Effector memory CD8-positive, alpha-beta T cell (primary cell): ENCODE data around the gene CRY2.
A peak's percentile ranks its signal among the peaks of the same experiment; 100 is the strongest.
"Not testable (repeated sequence)": the region's sequence is repeated elsewhere in the genome, so short reads cannot be mapped to it uniquely, and the experiment has no call there.

Source experiments
- ATAC-seq: fragments of 150-1000 bp; cut with Tn5 transposase; replicated peaks from 2 replicates; pipeline ENCODE4 v1.10.0; 2021; ENCODE audit warnings: mild to moderate bottlenecking, moderate library complexity
- DNase-seq, 3 experiments: peaks; one replicate each; pipeline ENCODE4 v3.0.0; 2021
- H3K27ac Mint-ChIP-seq, 2 donors: one replicate each; pipeline ENCODE4 v1.8.0; 2022; ENCODE audit warnings: mild to moderate bottlenecking in 2 of 2, mixed read lengths in 2 of 2, moderate library complexity in 2 of 2
- H3K27me3 Mint-ChIP-seq, 2 donors: one replicate each; pipeline ENCODE4 v1.8.0; 2022; ENCODE audit warnings: mixed read lengths in 2 of 2
- H3K36me3 Mint-ChIP-seq: one replicate; pipeline ENCODE4 v1.8.0; 2022; ENCODE audit warnings: mild to moderate bottlenecking, moderate library complexity, mixed read lengths; ENCODE audit not compliant: insufficient read depth
- H3K4me1 Mint-ChIP-seq, 2 donors: one replicate each; pipeline ENCODE4 v1.8.0; 2022; ENCODE audit warnings: low read depth in 2 of 2, mixed read lengths in 2 of 2
- H3K4me3 Mint-ChIP-seq, 2 donors: one replicate each; pipeline ENCODE4 v1.8.0; 2022; ENCODE audit warnings: mild to moderate bottlenecking in 2 of 2, mixed read lengths in 2 of 2, moderate library complexity in 2 of 2
- H3K9me3 Mint-ChIP-seq, 2 donors: one replicate each; pipeline ENCODE4 v1.8.0; 2022; ENCODE audit warnings: mixed read lengths in 2 of 2

Gene CRY2

DNA sequence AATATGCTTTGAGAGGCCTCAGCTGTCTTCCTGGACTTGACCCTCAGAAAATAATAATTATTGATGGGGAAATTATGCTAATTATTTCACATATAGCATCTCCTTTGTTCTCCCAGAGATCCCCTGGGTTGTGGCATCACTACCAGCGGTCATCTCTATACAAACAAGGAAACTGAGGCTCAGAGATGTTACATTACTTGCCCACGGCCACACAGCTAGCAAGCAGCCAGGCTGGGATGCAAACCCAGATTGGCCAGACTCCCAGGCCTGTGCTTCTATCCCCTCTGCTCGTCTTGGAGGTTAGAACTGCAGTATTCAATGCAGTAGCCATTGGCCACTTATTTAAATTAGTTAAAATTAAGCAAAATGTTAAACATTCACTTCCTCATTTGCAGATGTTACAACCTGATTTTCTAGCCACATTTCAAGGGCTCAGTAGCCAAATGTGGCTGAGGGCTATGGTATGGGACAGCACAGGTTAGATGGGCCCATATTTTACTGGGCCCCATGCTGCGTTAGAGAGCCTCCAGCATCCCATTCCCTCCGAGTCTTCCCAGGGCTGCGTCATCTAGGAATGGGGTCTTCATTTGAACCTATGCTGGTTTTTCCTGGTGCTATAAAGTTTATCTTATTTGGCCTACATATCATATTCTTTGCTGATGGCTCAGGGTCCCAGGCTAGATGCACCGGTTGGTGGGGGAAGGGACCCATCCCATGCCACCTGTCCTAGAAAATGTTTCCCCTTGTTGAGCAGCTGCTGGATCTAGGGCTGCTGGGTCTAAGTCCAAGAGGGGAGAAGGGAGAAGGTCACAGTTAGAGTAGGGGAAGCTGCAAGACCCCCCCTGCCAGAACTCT is 40.1 kb upstream of the CRY2 start:
- Mint-ChIP-seq H3K4me3 (peak overlapping the region; percentile 33 to 97), H3K27ac (no peak overlapping the region), H3K4me1 (peaks cover 43 to 45% of the 10 kb centered on the region in 2 donors), H3K9me3 (no peaks in the 10 kb centered on the region), H3K27me3 (no peaks in the 10 kb centered on the region), H3K36me3 (peaks cover 19% of the 10 kb centered on the region)
- ATAC-seq: no peak
- DNase-seq: no peak

DNA sequence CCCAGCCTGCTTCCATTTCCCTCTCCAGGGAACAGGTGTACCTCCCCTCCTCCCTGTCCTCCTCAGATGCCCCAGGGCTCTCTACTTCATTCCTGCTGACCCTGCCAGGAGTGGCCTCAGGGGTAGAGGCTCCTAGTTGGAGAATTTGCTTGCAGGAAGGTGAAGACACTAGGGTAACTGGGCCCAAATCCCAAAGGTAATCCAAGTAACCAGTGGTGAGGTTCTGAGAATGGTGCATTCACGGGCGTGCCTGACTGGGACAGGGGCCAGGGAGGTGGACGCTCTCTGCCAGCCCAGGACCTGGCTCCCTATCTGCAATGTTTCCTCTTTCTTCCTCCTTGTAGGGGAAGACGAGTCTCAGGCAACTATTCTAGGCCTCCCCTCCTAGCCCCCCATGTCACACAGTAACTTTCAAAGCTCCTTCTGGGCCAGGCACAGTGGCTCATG is 39.5 kb upstream of the CRY2 start:
- Mint-ChIP-seq H3K4me3 (peak overlapping the region; percentile 23 to 97), H3K27ac (no peak overlapping the region), H3K36me3 (peaks cover 19% of the 10 kb centered on the region), H3K27me3 (no peaks in the 10 kb centered on the region), H3K9me3 (no peaks in the 10 kb centered on the region), H3K4me1 (peaks cover 44 to 45% of the 10 kb centered on the region in 2 donors)
- DNase-seq (no peak), ATAC-seq (no peak)

DNA sequence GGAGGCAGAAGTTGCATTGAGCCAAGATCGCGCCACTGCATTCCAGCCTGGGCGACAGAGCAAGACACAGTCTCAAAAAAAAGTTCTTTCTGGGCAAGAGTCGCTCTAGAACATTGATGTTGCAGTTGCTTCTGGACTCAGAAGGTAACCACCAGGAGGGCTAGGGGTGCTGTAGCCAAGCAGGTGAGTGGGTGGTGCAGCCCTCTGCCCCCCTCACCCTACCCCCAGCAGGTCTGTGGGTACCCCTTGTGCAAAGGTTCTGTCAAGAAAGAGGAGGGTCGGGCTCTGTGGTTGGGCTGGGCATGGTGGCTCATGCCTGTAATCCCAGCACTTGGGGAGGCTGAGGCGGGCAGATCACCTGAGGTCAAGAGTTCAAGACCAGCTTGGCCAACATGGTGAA is 38.8 kb upstream of the CRY2 start:
- peak overlapping the region; percentile 9 to 79 for H3K27ac Mint-ChIP-seq
- H3K36me3 Mint-ChIP-seq: peaks cover 19% of the 10 kb centered on the region
- DNase-seq, H3K9me3 Mint-ChIP-seq, H3K27me3 Mint-ChIP-seq, ATAC-seq: not testable (repeated sequence)
- H3K4me1 Mint-ChIP-seq: peaks cover 45% of the 10 kb centered on the region in 2 donors
- peak overlapping the region; percentile 11 to 14 for H3K4me3 Mint-ChIP-seq

DNA sequence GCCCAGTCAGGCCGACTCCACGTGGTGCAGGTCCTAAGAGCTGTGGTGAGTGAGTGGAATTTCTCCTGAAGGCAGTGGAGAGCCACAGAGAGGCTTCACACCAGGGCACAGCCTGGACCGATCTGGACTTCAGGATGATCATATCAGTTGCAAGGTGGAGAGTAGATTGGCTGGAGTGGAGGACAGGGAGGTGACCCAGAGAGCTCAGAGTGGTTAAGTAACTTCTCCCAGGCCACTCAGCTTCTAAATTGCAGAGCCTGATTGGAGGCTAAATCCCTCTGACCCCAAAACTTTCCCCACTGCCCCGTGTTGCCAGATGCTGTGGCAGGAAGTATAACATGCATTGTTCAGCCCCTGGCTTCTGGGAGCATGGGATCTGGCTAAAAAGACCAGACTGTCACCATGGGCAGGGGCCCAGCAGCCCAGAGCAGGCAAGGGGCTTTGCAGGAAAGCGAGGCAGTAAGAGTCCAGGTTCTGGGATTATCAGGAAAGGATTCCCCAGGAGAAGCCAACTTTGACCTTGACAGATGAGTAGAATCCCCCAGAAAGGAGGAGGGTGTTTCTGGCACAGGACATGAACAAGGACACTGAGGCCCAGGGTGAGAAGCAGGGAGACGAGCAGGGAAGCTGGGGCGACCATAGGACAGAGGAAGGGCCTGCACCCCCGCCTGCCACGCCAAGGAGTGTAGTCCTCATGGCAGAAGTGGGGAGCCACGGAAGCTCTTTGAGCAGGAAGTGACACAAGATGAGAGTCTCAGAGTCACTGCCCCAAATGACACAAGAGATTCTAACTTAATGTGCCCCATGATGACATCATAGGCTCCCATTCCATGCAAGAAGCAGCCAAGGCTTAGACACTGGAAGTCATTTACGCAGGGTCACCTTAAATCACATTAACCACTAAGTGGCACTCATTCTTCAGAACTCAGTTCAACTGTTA is 37.5 kb upstream of the CRY2 start:
- no peak for ATAC-seq
- H3K9me3 Mint-ChIP-seq: no peaks in the 10 kb centered on the region
- H3K27ac Mint-ChIP-seq: peak overlapping the region; percentile 68 to 79
- no peaks in the 10 kb centered on the region for H3K27me3 Mint-ChIP-seq
- H3K4me3 Mint-ChIP-seq: peak overlapping the region in 1 of 2 donors; percentile 11
- peaks cover 16% of the 10 kb centered on the region for H3K36me3 Mint-ChIP-seq
- H3K4me1 Mint-ChIP-seq: peaks cover 45% of the 10 kb centered on the region in 2 donors
- DNase-seq: no peak

DNA sequence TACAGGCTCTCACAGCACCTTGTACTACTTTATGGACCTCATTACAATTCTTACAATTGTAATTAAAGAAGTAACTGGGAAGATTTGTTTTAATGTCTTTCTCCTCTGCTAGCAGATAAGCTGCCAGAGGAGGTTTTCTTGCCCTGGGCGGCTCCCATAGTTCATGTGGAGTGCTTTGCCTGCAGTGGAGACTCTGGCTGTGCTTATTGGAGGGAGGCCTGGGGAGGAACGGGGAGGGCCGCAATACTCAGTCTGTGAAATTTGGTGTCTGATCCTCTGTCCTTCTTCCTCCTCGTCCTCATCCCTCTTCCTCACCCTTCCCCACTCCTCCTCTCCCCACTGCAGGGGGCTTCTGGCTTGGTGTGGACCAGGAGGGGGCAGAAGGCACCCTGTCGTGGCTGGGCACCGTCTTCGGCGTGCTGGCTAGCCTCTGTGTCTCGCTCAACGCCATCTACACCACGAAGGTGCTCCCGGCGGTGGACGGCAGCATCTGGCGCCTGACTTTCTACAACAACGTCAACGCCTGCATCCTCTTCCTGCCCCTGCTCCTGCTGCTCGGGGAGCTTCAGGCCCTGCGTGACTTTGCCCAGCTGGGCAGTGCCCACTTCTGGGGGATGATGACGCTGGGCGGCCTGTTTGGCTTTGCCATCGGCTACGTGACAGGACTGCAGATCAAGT is 36.7 kb upstream of the CRY2 start:
- Mint-ChIP-seq H3K27me3 (no peaks in the 10 kb centered on the region), H3K4me1 (peaks cover 42% of the 10 kb centered on the region in 2 donors), H3K9me3 (no peaks in the 10 kb centered on the region), H3K27ac (peak overlapping the region in 1 of 2 donors; percentile 68), H3K36me3 (peaks cover 13% of the 10 kb centered on the region), H3K4me3 (peak overlapping the region in 1 of 2 donors; percentile 10)
- DNase-seq (no peak), ATAC-seq (no peak)

DNA sequence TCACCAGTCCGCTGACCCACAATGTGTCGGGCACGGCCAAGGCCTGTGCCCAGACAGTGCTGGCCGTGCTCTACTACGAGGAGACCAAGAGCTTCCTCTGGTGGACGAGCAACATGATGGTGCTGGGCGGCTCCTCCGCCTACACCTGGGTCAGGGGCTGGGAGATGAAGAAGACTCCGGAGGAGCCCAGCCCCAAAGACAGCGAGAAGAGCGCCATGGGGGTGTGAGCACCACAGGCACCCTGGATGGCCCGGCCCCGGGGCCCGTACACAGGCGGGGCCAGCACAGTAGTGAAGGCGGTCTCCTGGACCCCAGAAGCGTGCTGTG is 36.2 kb upstream of the CRY2 start:
- DNase-seq (no peak), ATAC-seq (no peak)
- Mint-ChIP-seq H3K27me3 (no peaks in the 10 kb centered on the region), H3K4me1 (peaks cover 37 to 39% of the 10 kb centered on the region in 2 donors), H3K4me3 (peak overlapping the region in 1 of 2 donors; percentile 10), H3K9me3 (no peaks in the 10 kb centered on the region), H3K27ac (no peak overlapping the region), H3K36me3 (peaks cover 10% of the 10 kb centered on the region)

DNA sequence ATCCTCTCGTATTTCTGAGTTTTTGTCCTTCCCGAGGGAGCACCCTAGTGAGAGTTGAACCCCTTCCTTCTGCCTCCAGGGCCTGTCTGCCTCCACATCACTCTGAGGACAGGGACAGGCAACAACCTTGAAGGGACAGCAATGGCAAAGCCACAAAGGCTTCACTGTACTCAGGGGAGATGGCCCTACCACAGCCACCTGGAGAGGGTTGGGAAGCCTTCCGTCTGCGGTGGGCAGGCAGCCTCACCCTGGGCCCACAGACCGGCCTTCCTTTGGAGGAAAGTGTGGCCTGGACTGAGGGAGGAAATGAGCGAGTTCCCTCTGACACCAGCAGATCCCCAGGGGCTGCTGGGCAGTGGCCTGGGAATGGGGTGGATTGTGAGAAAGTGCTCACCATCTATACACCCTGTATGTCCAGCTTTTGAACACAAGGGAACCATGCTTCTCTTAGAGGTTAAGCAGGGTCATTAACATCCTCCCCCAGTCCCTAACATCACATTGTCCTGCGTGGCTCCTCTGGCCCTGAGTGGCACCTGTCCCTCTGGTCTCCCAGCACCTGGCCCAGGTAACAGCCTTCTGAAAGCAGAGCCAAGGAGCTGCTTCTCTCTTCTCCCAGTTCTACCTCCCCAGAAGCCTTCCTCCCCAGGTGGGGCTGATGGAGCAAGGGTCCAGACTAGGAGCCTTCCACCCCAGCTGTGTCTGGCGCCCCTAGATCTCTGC is 35.5 kb upstream of the CRY2 start:
- Mint-ChIP-seq H3K36me3 (peaks cover 10% of the 10 kb centered on the region), H3K4me3 (no peak overlapping the region), H3K27me3 (no peaks in the 10 kb centered on the region), H3K27ac (peak overlapping the region; percentile 28 to 76), H3K9me3 (no peaks in the 10 kb centered on the region), H3K4me1 (peaks cover 33% of the 10 kb centered on the region in 2 donors)
- DNase-seq (no peak), ATAC-seq (no peak)

DNA sequence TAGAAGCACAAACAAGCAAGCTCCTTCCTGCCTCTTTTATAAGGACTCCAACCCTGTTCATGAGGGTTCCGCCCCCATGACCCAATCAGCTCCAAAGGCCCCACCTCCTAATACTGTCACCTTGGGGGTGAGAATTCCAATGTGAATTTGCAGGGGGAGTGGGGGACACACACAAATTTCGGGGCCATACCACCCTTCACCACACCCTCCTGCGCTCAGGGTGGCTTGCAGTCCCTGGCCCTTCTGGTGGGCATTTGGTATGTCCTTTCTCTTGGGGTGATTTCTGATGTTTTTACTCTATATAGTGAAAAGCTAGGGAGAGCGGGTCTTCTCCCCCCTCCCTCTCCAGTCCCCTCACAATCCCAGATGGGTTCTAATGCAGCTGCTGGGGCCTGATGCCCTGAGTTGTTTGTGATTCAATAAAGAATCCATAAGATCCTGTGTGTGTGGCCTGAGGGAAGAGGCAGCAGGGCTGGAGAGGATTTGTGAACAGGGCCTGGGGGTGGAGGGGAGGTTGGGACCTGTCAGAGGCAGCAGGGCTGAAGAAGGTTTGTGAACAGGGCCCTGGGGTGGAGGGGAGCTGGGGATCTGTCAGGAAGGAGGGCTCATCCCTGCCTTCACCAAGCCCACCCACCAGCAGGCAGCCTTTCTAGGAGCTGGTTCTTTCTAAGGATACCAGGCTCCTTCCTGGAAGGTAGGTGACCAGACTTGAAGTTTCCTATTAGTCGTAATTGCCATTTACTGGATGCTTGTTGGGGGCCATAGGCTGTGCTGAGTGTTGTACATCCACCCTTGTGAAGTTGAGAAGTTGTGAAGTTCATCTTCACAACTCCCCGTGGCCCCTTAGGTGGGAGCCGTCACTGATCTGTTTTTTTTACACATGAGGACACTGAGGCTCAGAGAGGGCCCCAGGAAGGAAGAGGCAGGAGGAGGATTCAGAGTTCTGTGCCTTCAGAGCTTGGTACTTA is 34.4 kb upstream of the CRY2 start:
- H3K27ac Mint-ChIP-seq: peak overlapping the region; percentile 76 to 84
- peaks cover 23 to 26% of the 10 kb centered on the region in 2 donors for H3K4me1 Mint-ChIP-seq
- no peak for DNase-seq
- no peaks in the 10 kb centered on the region for H3K27me3 Mint-ChIP-seq
- ATAC-seq: no peak
- peaks cover 10% of the 10 kb centered on the region for H3K36me3 Mint-ChIP-seq
- no peak overlapping the region for H3K4me3 Mint-ChIP-seq
- no peaks in the 10 kb centered on the region for H3K9me3 Mint-ChIP-seq

DNA sequence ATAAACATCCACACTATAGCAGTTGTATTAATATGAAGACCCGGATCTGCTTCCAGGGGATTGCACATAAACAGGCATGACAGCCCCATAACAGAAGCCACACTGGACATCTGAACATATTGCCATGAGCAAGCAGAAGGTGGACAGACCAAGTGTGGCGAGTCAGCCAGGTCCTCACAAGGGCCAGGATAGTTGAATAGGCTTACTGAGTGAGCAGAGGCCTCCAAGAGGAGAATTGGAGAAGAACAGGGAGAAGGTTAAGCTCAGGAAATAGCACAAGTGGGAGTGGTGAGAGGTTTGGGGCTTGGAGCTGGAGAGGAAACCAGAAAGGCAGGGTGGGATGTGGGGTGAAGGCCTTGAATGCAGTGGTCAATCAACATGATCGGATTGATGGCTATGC is 31.5 kb upstream of the CRY2 start:
- DNase-seq: no peak
- no peaks in the 10 kb centered on the region for H3K9me3 Mint-ChIP-seq
- peak overlapping the region in 1 of 2 donors; percentile 21 for H3K27ac Mint-ChIP-seq
- ATAC-seq: no peak
- H3K4me1 Mint-ChIP-seq: peaks cover 3 to 6% of the 10 kb centered on the region in 2 donors
- peaks cover 5 to 8% of the 10 kb centered on the region in 2 donors for H3K27me3 Mint-ChIP-seq
- H3K4me3 Mint-ChIP-seq: no peak overlapping the region
- H3K36me3 Mint-ChIP-seq: peaks cover 5% of the 10 kb centered on the region

DNA sequence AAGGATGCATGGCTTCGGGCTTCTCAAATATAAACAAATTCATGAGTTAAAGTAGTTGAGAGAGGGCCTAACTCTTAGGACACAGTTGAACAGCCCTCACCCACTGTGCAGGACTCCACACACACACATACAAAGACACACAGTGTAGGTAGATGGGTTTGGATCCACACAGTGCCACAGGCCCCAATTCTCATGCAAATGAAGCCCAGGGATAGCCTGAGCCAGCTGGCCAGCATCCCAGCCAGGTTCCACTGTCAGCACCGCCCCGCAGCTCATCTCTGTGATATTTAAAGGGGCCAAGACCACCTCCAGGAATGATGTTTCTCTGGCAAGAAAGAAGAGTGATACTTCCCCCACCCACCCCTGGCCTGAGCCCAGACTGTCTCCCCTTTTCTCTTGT is 30.7 kb upstream of the CRY2 start:
- no peak for DNase-seq
- Mint-ChIP-seq H3K27ac (no peak overlapping the region), H3K27me3 (peaks cover 5 to 8% of the 10 kb centered on the region in 2 donors), H3K4me1 (peaks cover 3 to 4% of the 10 kb centered on the region in 2 donors), H3K9me3 (no peaks in the 10 kb centered on the region), H3K36me3 (no peaks in the 10 kb centered on the region), H3K4me3 (no peak overlapping the region)
- ATAC-seq: no peak

DNA sequence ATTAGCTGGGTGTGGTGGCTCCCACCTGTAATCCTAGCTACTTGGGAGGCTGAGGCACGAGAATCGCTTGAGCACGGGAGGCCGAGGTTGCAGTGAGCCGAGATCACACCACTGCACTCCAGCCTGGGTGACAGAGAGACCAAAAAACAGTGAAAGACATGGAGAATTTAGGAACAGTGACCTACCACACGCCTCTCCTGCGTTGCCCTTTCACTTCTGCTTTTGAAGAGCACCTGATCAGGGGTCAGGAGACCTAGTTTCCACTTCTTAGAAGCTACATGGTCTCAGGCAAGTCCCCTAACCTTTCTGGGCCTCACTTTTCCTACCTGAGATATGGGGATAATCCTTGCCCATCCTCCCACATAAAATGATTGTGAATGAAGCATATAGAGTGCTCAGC is 30.1 kb upstream of the CRY2 start:
- no peak overlapping the region for H3K4me3 Mint-ChIP-seq
- no peak overlapping the region for H3K27ac Mint-ChIP-seq
- no peaks in the 10 kb centered on the region for H3K9me3 Mint-ChIP-seq
- no peak for DNase-seq
- no peaks in the 10 kb centered on the region for H3K36me3 Mint-ChIP-seq
- ATAC-seq: no peak
- peaks cover 5 to 8% of the 10 kb centered on the region in 2 donors for H3K27me3 Mint-ChIP-seq
- peaks cover 2 to 3% of the 10 kb centered on the region in 2 donors for H3K4me1 Mint-ChIP-seq
